Endothelial cell of umbilical vein (primary cell): ENCODE results near the gene TFIP11. TPM values are rescaled to one million over a fixed set of nuclear protein-coding genes. Genes with fewer than 3 reads are reported as not detected.

Experiments
- BruUV-seq: library from RNA; stranded (reverse); fragments of 400-500 nt; replicated peaks from 2 replicates; lab custom pipeline; 2021; lab: Mats Ljungman, UMichigan
- CTCF ChIA-PET: fragments of 300-600, 350-600 bp; sonication (Branson Sonifier 250); formaldehyde crosslinking; loops from one replicate; lab custom pipeline; 2021; ENCODE audit warnings: antibody characterized with exemption, inconsistent platforms; lab: Charles Lee
- POLR2A ChIA-PET: fragments of 300-600, 350-600 bp; sonication (Branson Sonifier 250); formaldehyde crosslinking; loops from one replicate; lab custom pipeline; 2021; ENCODE audit warnings: antibody characterized with exemption, inconsistent platforms; lab: Charles Lee
- DNase-seq: peaks from one replicate; pipeline ENCODE4 v3.0.0-alpha.2; 2011; ENCODE audit warnings: low read depth, low spot score
- FAIRE-seq: peaks from 2 replicates; lab custom pipeline; 2011; peaks lifted over from hg19 to GRCh38; lab: Jason Lieb, UNC
- H2AFZ ChIP-seq: 2 replicates; pipeline ENCODE4 v1.6.0; 2012; ENCODE audit warnings: low read depth, low read length, control low read depth, inconsistent platforms
- H3K27ac ChIP-seq: 2 replicates; pipeline ENCODE4 v1.5.1; 2011; ENCODE audit warnings: low read depth, mild to moderate bottlenecking, control low read depth, low read length, moderate library complexity; ENCODE audit not compliant: insufficient read depth
- H3K27me3 ChIP-seq, 2 experiments: 2 replicates each; pipeline versions ENCODE4 v1.6.0 to v1.6.1; 2011; ENCODE audit warnings: low read length in 2 of 2, mixed read lengths in 1 of 2; ENCODE audit not compliant: control insufficient read depth in 2 of 2, insufficient read depth in 2 of 2
- H3K36me3 ChIP-seq, 2 experiments: 2 replicates in 1 of 2; 3 replicates in 1 of 2; pipeline ENCODE4 v1.5.1; 2011; ENCODE audit warnings: low read length in 2 of 2, mild to moderate bottlenecking in 1 of 2, moderate library complexity in 1 of 2; ENCODE audit not compliant: control insufficient read depth in 2 of 2, insufficient read depth in 2 of 2; ENCODE audit errors: extremely low read depth in 1 of 2
- H3K4me1 ChIP-seq: 3 replicates; pipeline ENCODE4 v1.5.1; 2011; ENCODE audit warnings: mild to moderate bottlenecking, low read length; ENCODE audit not compliant: control insufficient read depth, insufficient read depth; ENCODE audit errors: extremely low read depth
- H3K4me2 ChIP-seq: 2 replicates; pipeline ENCODE4 v1.6.1; 2011; ENCODE audit warnings: low read length, control low read depth, mixed read lengths; ENCODE audit not compliant: insufficient read depth
- H3K4me3 ChIP-seq, 3 experiments: fragments of 200-600 bp in 1 of 3; sonication (generic), shearing (Covaris generic) in 1 of 3; replicated peaks in 1 of 3; 2 replicates each; pipeline ENCODE4 v1.5.1; 2011 to 2016; ENCODE audit warnings: control low read depth in 3 of 3, low read length in 3 of 3, mild to moderate bottlenecking in 2 of 3, inconsistent platforms in 1 of 3, low read depth in 1 of 3, moderate library complexity in 1 of 3; ENCODE audit not compliant: insufficient read depth in 1 of 3
- H3K79me2 ChIP-seq: 2 replicates; pipeline ENCODE4 v1.6.0; 2012; ENCODE audit warnings: low read length, inconsistent platforms; ENCODE audit not compliant: control insufficient read depth, insufficient read depth
- H3K9ac ChIP-seq: replicated peaks from 2 replicates; pipeline ENCODE3; 2011; ENCODE audit warnings: low read length, control low read depth; ENCODE audit not compliant: insufficient read depth; ENCODE audit errors: extremely low read depth
- H3K9me1 ChIP-seq: replicated peaks from 3 replicates; pipeline ENCODE4 v1.6.0; 2011; ENCODE audit warnings: mild to moderate bottlenecking, low read length; ENCODE audit not compliant: control insufficient read depth, insufficient read depth; ENCODE audit errors: extremely low read depth
- H3K9me3 ChIP-seq: replicated peaks from 2 replicates; pipeline ENCODE4 v1.5.1; 2012; ENCODE audit warnings: low read length, inconsistent platforms; ENCODE audit not compliant: control insufficient read depth, insufficient read depth
- H4K20me1 ChIP-seq: replicated peaks from 2 replicates; pipeline ENCODE3; 2011; ENCODE audit warnings: mild to moderate bottlenecking, low read length; ENCODE audit not compliant: control insufficient read depth, insufficient read depth; ENCODE audit errors: extremely low read depth
- EZH2 ChIP-seq: IDR thresholded peaks from 2 replicates; pipeline ENCODE4 v1.6.1; 2012; ENCODE audit warnings: borderline replicate concordance, low read depth, mild to moderate bottlenecking, moderate library complexity, low read length, inconsistent platforms; ENCODE audit not compliant: severe bottlenecking
- FOS ChIP-seq: IDR thresholded peaks from 2 replicates; pipeline ENCODE4 v1.6.1; 2011; ENCODE audit warnings: mild to moderate bottlenecking, low read length, moderate library complexity, borderline replicate concordance; ENCODE audit not compliant: insufficient read depth
- GATA2 ChIP-seq: IDR thresholded peaks from 2 replicates; pipeline ENCODE4 v1.7.0; 2011; ENCODE audit warnings: low read depth, mild to moderate bottlenecking, moderate library complexity, mixed read lengths, low read length; ENCODE audit not compliant: insufficient read length, insufficient read depth
- JUN ChIP-seq: IDR thresholded peaks from 2 replicates; pipeline ENCODE4 v1.6.1; 2011; ENCODE audit warnings: borderline replicate concordance, low read depth; ENCODE audit not compliant: insufficient read length, insufficient read depth
- MAX ChIP-seq: IDR thresholded peaks from 2 replicates; pipeline ENCODE4 v1.6.1; 2011; ENCODE audit not compliant: insufficient read depth, insufficient read length
- MYC ChIP-seq: IDR thresholded peaks from one replicate; pipeline ENCODE4 v1.6.1; 2011; ENCODE audit warnings: mild to moderate bottlenecking, low read depth, low read length
- POLR2A ChIP-seq: IDR thresholded peaks from 2 replicates; pipeline ENCODE4 v1.6.1; 2012; ENCODE audit warnings: low read depth, mild to moderate bottlenecking, control low read depth, low read length
- POLR2AphosphoS5 ChIP-seq: IDR thresholded peaks from 2 replicates; pipeline ENCODE4 v1.6.1; 2012; ENCODE audit warnings: low read depth, mild to moderate bottlenecking, control low read depth, low read length, moderate library complexity; ENCODE audit not compliant: insufficient read depth
- dilution Hi-C: fragments of 300-500 bp; cut with MboI; formaldehyde crosslinking; loops from one replicate; pipeline ENCODE4 v1.15.0; 2019; ENCODE audit warnings: low sequenced_read_pairs; ENCODE audit not compliant: extremely low pct_ligation_motif_present
- intact Hi-C: fragments of 100-400 bp; cut with micrococcal nuclease; formaldehyde crosslinking; loops from one replicate; pipeline ENCODE4 v1.10.0; 2022
- polyA plus RNA-seq, 4 experiments: library from polyadenylated mRNA; depleted of rRNA in 3 of 4; stranded (reverse) in 3 of 4; unstranded in 1 of 4; fragments of >200 nt; gene quantifications; 2 replicates each; pipeline versions ENCODE4 v1.2.1 to v1.2.3, GENCODE V29; 2011 to 2012; ENCODE audit warnings: missing spikeins in 1 of 4
- total RNA-seq: library from RNA; stranded (reverse); gene quantifications from 2 replicates; pipeline ENCODE4 v1.2.3, GENCODE V29; 2021
- TF ChIP-seq, protein P1 (sequence below), 2 donors: IDR thresholded peaks; 1 replicate in 1 of 2; 2 replicates in 1 of 2; pipeline ENCODE4 v1.5.1; 2011; ENCODE audit warnings: low read length in 2 of 2, mild to moderate bottlenecking in 2 of 2, moderate library complexity in 2 of 2, control low read depth in 1 of 2, inconsistent platforms in 1 of 2, low read depth in 1 of 2; ENCODE audit not compliant: insufficient read depth in 1 of 2; ENCODE audit errors: extremely low read depth in 1 of 2

TFIP11 gene
- total and polyA plus RNA-seq, 2 donors (not counting 3 experiments of a cell fraction or from before 2014, with no cell fraction given) = 35.7 to 54.9 TPM

- DNase-seq = no peak
- Histone ChIP-seq H3K9me1 (no peaks in the 10 kb centered on the region), H3K27me3 (no peaks in the 10 kb centered on the region), H3K4me3 (no peak overlapping the region), H3K4me2 (no peak overlapping the region), H3K36me3 (peaks cover 0 to 3% of the 10 kb centered on the region in 2 experiments), H3K79me2 (peaks cover 11% of the 10 kb centered on the region), H3K9ac (no peak overlapping the region), H2AFZ (no peak overlapping the region), H3K9me3 (no peaks in the 10 kb centered on the region), H3K27ac (no peak overlapping the region), H4K20me1 (no peaks in the 10 kb centered on the region), H3K4me1 (peaks cover 24% of the 10 kb centered on the region)
- FAIRE-seq = no peak
- dilution Hi-C loops = no loop called here
- CTCF ChIA-PET = interaction anchor here (1.0 to 1.5 kb wide), 3 partner anchors 9 to 48 kb away, joined by 3 to 5 read pairs (median 3); no protein-coding TSS in a partner anchor
- TF ChIP-seq EZH2 (no peak), POLR2AphosphoS5 (no peak), JUN (no peak)
- no TSS peak for BruUV-seq
- intact Hi-C loops = no loop called here
- POLR2A ChIA-PET = no interaction called here
Measured at GRCh38 chr22:26550498-26551033, 38.3 kb upstream of the TFIP11 start.

GRCh38 chr22:26549902-26550497 lies 37.7 kb upstream of the TFIP11 start:
- Histone ChIP-seq H3K79me2 (peaks cover 9% of the 10 kb centered on the region), H2AFZ (no peak overlapping the region), H3K4me3 (no peak overlapping the region), H3K4me2 (no peak overlapping the region), H3K9me1 (no peaks in the 10 kb centered on the region), H3K27ac (no peak overlapping the region), H3K9ac (no peak overlapping the region), H3K9me3 (no peaks in the 10 kb centered on the region), H3K27me3 (no peaks in the 10 kb centered on the region), H3K36me3 (peaks cover 0 to 3% of the 10 kb centered on the region in 2 experiments), H4K20me1 (no peaks in the 10 kb centered on the region), H3K4me1 (peaks cover 24% of the 10 kb centered on the region)
- intact Hi-C loops (no loop called here), dilution Hi-C loops (no loop called here)
- FAIRE-seq (no peak), DNase-seq (no peak)
- CTCF ChIA-PET = interaction anchor here (1.0 to 1.5 kb wide), 3 partner anchors 9 to 47 kb away, joined by 3 to 5 read pairs (median 3); no protein-coding TSS in a partner anchor
- no TSS peak for BruUV-seq
- TF ChIP-seq MYC (no peak), FOS (no peak), POLR2A (no peak), JUN (no peak), EZH2 (no peak), POLR2AphosphoS5 (no peak), MAX (no peak), GATA2 (no peak)
- TF ChIP-seq, protein P1, sequence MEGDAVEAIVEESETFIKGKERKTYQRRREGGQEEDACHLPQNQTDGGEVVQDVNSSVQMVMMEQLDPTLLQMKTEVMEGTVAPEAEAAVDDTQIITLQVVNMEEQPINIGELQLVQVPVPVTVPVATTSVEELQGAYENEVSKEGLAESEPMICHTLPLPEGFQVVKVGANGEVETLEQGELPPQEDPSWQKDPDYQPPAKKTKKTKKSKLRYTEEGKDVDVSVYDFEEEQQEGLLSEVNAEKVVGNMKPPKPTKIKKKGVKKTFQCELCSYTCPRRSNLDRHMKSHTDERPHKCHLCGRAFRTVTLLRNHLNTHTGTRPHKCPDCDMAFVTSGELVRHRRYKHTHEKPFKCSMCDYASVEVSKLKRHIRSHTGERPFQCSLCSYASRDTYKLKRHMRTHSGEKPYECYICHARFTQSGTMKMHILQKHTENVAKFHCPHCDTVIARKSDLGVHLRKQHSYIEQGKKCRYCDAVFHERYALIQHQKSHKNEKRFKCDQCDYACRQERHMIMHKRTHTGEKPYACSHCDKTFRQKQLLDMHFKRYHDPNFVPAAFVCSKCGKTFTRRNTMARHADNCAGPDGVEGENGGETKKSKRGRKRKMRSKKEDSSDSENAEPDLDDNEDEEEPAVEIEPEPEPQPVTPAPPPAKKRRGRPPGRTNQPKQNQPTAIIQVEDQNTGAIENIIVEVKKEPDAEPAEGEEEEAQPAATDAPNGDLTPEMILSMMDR (IDR thresholded peaks at IDR 0.05; ENCODE audit: extremely low read depth in 1 of 2, insufficient read depth in 1 of 2, low read depth in 1 of 2, low read length in 2 of 2) = no peak
- POLR2A ChIA-PET = no interaction called here
